HCT116 (cell line): ENCODE measurements around the gene STX1A. TPM values are rescaled to one million over a fixed set of nuclear protein-coding genes. Genes with fewer than 3 reads are reported as not detected.

Source experiments
- ATAC-seq: fragments of 200-7000 bp; cut with Tn5 transposase; 2 replicates; pipeline ENCODE4 v1.9.1; 2020; ENCODE audit warnings: mild to moderate bottlenecking, moderate library complexity
- BruUV-seq: library from RNA; stranded (reverse); fragments of 400-500 nt; replicated peaks from 2 replicates; lab custom pipeline; 2021; lab: Mats Ljungman, UMichigan
- CTCF ChIA-PET: fragments of 300-600 bp; sonication (Branson Sonifier 250); formaldehyde crosslinking; loops from one replicate; lab custom pipeline; 2021; ENCODE audit warnings: antibody characterized with exemption; lab: Charles Lee
- POLR2A ChIA-PET: fragments of 300-600, 350-600 bp; sonication (Branson Sonifier 250); formaldehyde crosslinking; loops from one replicate; lab custom pipeline; 2021; ENCODE audit warnings: antibody characterized with exemption; lab: Charles Lee
- RAD21 ChIA-PET, 2 experiments: fragments of 300-600 bp; sonication (Branson Sonifier 250); formaldehyde crosslinking; loops; one replicate each; lab custom pipeline; 2023; ENCODE audit warnings: low total read pairs in 2 of 2; ENCODE audit not compliant: uncharacterized antibody in 2 of 2, unreplicated experiment in 2 of 2, low non-redundant PET in 1 of 2; lab: Charles Lee
- DNase-seq: peaks from one replicate; pipeline ENCODE4 v3.0.0-alpha.2; 2010; ENCODE audit warnings: low read depth, low spot score
- H2AFZ ChIP-seq: fragments of 200-600 bp; shearing (Covaris generic), sonication (generic); 2 replicates; pipeline ENCODE4 v1.6.1; 2017; ENCODE audit warnings: low read depth, mixed run types, mixed read lengths, antibody characterized with exemption, low read length; ENCODE audit not compliant: poor library complexity, severe bottlenecking
- H3K27ac ChIP-seq: 2 replicates; pipeline ENCODE4 v1.5.1; 2012; ENCODE audit warnings: low read depth, low read length
- H3K27me3 ChIP-seq: fragments of 200-600 bp; sonication (generic); 2 replicates; pipeline ENCODE4 v1.6.1; 2016; ENCODE audit warnings: mixed run types, low read length, mixed read lengths; ENCODE audit not compliant: insufficient read depth
- H3K36me3 ChIP-seq, 2 experiments: fragments of 200-500 bp in 1 of 2; fragments of 200-600 bp in 1 of 2; sonication (Bioruptor generic) in 1 of 2; sonication (generic) in 1 of 2; 2 replicates each; pipeline versions ENCODE4 v1.5.1 to v1.6.1; 2014 to 2016; ENCODE audit warnings: low read length in 2 of 2, inconsistent platforms in 1 of 2, mixed read lengths in 1 of 2, mixed run types in 1 of 2; ENCODE audit not compliant: insufficient read depth in 2 of 2, control insufficient read depth in 1 of 2
- H3K4me1 ChIP-seq, 2 experiments: fragments of 200-600 bp in 1 of 2; sonication (generic) in 1 of 2; 2 replicates each; pipeline versions ENCODE4 v1.5.1 to v1.6.1; 2012 to 2017; ENCODE audit warnings: low read length in 2 of 2, inconsistent platforms in 1 of 2, mild to moderate bottlenecking in 1 of 2, mixed read lengths in 1 of 2, mixed run types in 1 of 2, moderate library complexity in 1 of 2; ENCODE audit not compliant: insufficient read depth in 2 of 2, control insufficient read depth in 1 of 2
- H3K4me2 ChIP-seq: fragments of 200-600 bp; sonication (generic); 2 replicates; pipeline ENCODE4 v1.6.1; 2017; ENCODE audit warnings: mixed run types, low read length, mixed read lengths
- H3K4me3 ChIP-seq, 2 experiments: fragments of 200-600 bp in 1 of 2; sonication (generic) in 1 of 2; replicated peaks in 1 of 2; 2 replicates each; pipeline ENCODE4 v1.5.1; 2011 to 2016; ENCODE audit warnings: low read length in 2 of 2, control low read depth in 1 of 2, low read depth in 1 of 2, mild to moderate bottlenecking in 1 of 2, mixed read lengths in 1 of 2, mixed run types in 1 of 2
- H3K79me2 ChIP-seq: fragments of 200-600 bp; sonication (generic); 2 replicates; pipeline ENCODE4 v1.6.1; 2017; ENCODE audit warnings: mild to moderate bottlenecking, mixed run types, low read length, moderate library complexity, mixed read lengths; ENCODE audit not compliant: insufficient read depth
- H3K9ac ChIP-seq: fragments of 200-600 bp; sonication (generic); 2 replicates; pipeline ENCODE4 v1.6.1; 2016; ENCODE audit warnings: low read length, mixed read lengths
- H3K9me2 ChIP-seq: fragments of 200-600 bp; sonication (generic), shearing (Covaris generic); 2 replicates; pipeline ENCODE4 v1.6.1; 2017; ENCODE audit warnings: mixed run types, mild to moderate bottlenecking, moderate library complexity; ENCODE audit not compliant: insufficient read depth
- H3K9me3 ChIP-seq, 2 experiments: fragments of 200-500 bp in 1 of 2; fragments of 200-600 bp in 1 of 2; sonication (Bioruptor generic) in 1 of 2; sonication (generic) in 1 of 2; 2 replicates each; pipeline ENCODE4 v1.6.1; 2014 to 2017; ENCODE audit warnings: low read length in 2 of 2, mixed read lengths in 2 of 2, inconsistent platforms in 1 of 2, low read depth in 1 of 2, mild to moderate bottlenecking in 1 of 2, mixed run types in 1 of 2, moderate library complexity in 1 of 2; ENCODE audit not compliant: control insufficient read depth in 1 of 2, insufficient read depth in 1 of 2
- H4K20me1 ChIP-seq: fragments of 200-600 bp; sonication (generic), shearing (Covaris generic); 2 replicates; pipeline ENCODE4 v1.6.1; 2017; ENCODE audit warnings: mixed run types, mild to moderate bottlenecking, moderate library complexity; ENCODE audit not compliant: insufficient read depth
- ELF1 ChIP-seq: IDR thresholded peaks from 2 replicates; pipeline ENCODE4 v1.6.1; 2012; ENCODE audit warnings: low read depth, borderline replicate concordance
- EZH2phosphoT487 ChIP-seq: fragments of 200-600 bp; IDR thresholded peaks from 2 replicates; pipeline ENCODE4 v1.6.1; 2018; ENCODE audit warnings: antibody characterized with exemption, borderline replicate concordance
- FOSL1 ChIP-seq: IDR thresholded peaks from 2 replicates; pipeline ENCODE4 v1.6.1; 2012; ENCODE audit warnings: low read depth
- MAX ChIP-seq: IDR thresholded peaks from 2 replicates; pipeline ENCODE4 v1.6.1; 2012
- POLR2A ChIP-seq: IDR thresholded peaks from 2 replicates; pipeline ENCODE4 v1.7.0; 2011; ENCODE audit warnings: borderline replicate concordance; ENCODE audit not compliant: insufficient read depth, insufficient read length; ENCODE audit errors: extremely low read depth
- POLR2AphosphoS5 ChIP-seq: IDR thresholded peaks from 2 replicates; pipeline ENCODE4 v1.6.1; 2011; ENCODE audit warnings: mild to moderate bottlenecking, low read depth, low read length, moderate library complexity
- REST ChIP-seq: IDR thresholded peaks from 2 replicates; pipeline ENCODE4 v1.6.1; 2012; ENCODE audit warnings: low read depth
- SIN3A ChIP-seq: IDR thresholded peaks from 2 replicates; pipeline ENCODE4 v1.6.1; 2012; ENCODE audit warnings: low read depth
- SRF ChIP-seq: IDR thresholded peaks from 2 replicates; pipeline ENCODE4 v1.6.1; 2012; ENCODE audit warnings: low read depth
- YY1 ChIP-seq: IDR thresholded peaks from 2 replicates; pipeline ENCODE4 v1.6.1; 2011; ENCODE audit warnings: low read length, low read depth, moderate library complexity, mild to moderate bottlenecking; ENCODE audit not compliant: insufficient replicate concordance; ENCODE audit errors: extremely low read depth
- ZBTB33 ChIP-seq: IDR thresholded peaks from 2 replicates; pipeline ENCODE4 v1.6.1; 2011; ENCODE audit warnings: mild to moderate bottlenecking, low read length, moderate library complexity; ENCODE audit not compliant: insufficient replicate concordance; ENCODE audit errors: extremely low read depth
- ZFX ChIP-seq: fragments of 450-650 bp; IDR thresholded peaks from 2 replicates; pipeline ENCODE4 v1.6.1; 2017
- intact Hi-C: fragments of 100-400 bp; cut with micrococcal nuclease; formaldehyde crosslinking; loops from 2 replicates; pipeline ENCODE4 v1.10.0; 2022
- total RNA-seq: library from RNA; stranded (reverse); gene quantifications from one replicate; pipeline ENCODE4 v1.2.1, GENCODE V29; 2021; ENCODE audit not compliant: unreplicated experiment
- TF ChIP-seq, protein P1 (sequence below), 3 experiments: fragments of 200-600 bp in 1 of 3; sonication (generic) in 1 of 3; IDR thresholded peaks in 2 of 3; conservative IDR thresholded peaks in 1 of 3; 2 replicates each; pipeline ENCODE4 v1.5.1; 2012 to 2017; ENCODE audit warnings: low read depth in 2 of 3, low read length in 2 of 3, antibody characterized with exemption in 1 of 3, borderline replicate concordance in 1 of 3, control low read depth in 1 of 3, mild to moderate bottlenecking in 1 of 3, mixed read lengths in 1 of 3, mixed run types in 1 of 3, moderate library complexity in 1 of 3; ENCODE audit not compliant: insufficient read depth in 1 of 3

STX1A gene
- total RNA-seq, 1 experiment from 2014 or later = 39.4 TPM

DNA sequence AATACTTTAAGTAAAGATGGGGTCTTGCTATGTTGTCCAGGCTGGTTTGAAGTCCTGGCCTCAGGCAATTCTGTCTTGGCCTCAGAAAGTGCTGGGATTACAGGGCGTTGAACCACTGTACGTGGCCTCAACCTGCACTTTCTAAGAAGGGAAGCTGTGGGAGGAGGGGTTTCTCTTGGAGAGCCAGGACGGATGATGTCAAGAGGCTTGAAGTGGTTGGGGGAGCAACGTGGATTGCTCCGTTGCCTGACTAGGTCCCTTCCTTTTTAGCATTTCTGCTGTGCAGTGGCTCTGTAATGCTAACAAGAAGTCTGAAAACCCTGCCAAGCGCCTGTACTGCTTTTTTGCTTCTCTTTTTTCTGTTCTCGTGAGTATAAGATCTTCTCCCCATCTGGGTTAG, 28.8 kb downstream of the STX1A start (continued):
- TF ChIP-seq YY1 = no peak

DNA sequence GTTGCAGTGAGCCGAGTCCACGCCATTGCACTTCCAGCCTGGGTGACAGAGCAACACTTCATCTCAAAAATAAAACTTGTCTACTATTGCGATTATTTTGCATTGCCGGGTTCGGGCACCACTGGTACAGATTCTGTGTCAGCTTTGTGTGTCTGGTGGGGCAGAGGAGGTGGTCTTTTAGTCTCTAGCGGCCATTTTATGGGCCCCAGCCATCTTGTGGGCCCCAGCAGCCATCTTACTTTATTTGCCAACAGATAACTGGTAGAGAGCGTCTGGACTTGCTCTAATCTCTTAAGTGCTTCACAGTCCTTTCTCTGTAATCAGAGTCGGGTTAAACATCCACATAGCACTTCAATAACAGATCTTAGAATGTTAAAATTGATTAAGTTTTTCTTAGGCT, 31.2 kb downstream of the STX1A start:
- POLR2A ChIA-PET = no interaction called here
- H3K27ac ChIP-seq = no peak overlapping the region
- no peak for TF ChIP-seq SIN3A
- no peak for TF ChIP-seq MAX
- no peak for TF ChIP-seq ZBTB33
- TF ChIP-seq SRF = no peak
- no peak for TF ChIP-seq REST
- TF ChIP-seq, protein P1, sequence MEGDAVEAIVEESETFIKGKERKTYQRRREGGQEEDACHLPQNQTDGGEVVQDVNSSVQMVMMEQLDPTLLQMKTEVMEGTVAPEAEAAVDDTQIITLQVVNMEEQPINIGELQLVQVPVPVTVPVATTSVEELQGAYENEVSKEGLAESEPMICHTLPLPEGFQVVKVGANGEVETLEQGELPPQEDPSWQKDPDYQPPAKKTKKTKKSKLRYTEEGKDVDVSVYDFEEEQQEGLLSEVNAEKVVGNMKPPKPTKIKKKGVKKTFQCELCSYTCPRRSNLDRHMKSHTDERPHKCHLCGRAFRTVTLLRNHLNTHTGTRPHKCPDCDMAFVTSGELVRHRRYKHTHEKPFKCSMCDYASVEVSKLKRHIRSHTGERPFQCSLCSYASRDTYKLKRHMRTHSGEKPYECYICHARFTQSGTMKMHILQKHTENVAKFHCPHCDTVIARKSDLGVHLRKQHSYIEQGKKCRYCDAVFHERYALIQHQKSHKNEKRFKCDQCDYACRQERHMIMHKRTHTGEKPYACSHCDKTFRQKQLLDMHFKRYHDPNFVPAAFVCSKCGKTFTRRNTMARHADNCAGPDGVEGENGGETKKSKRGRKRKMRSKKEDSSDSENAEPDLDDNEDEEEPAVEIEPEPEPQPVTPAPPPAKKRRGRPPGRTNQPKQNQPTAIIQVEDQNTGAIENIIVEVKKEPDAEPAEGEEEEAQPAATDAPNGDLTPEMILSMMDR (IDR thresholded peaks at IDR 0.05 in 2 of 3, conservative IDR thresholded peaks at IDR 0.05 in 1 of 3; ENCODE audit: borderline replicate concordance in 1 of 3, insufficient read depth in 1 of 3, low read depth in 2 of 3, low read length in 2 of 3) = no peak
- TF ChIP-seq POLR2AphosphoS5 = no peak
- no peak for TF ChIP-seq ZFX
- TF ChIP-seq EZH2phosphoT487 = no peak
- no peak for TF ChIP-seq ELF1
- no peak for TF ChIP-seq FOSL1
- no peak for TF ChIP-seq POLR2A
- H2AFZ ChIP-seq = no peak overlapping the region
- no peaks in the 10 kb centered on the region for H3K9me2 ChIP-seq
- intact Hi-C loops = no loop called here
- H3K4me1 ChIP-seq = peaks cover 4 to 8% of the 10 kb centered on the region in 2 experiments; a peak in 2 of 4 replicates
- no TSS peak for BruUV-seq
- H3K27me3 ChIP-seq = no peaks in the 10 kb centered on the region
- no peak overlapping the region for H3K9ac ChIP-seq
- CTCF ChIA-PET = no interaction called here
- H3K36me3 ChIP-seq = peaks cover 43 to 63% of the 10 kb centered on the region in 2 experiments
- DNase-seq = no peak
- H3K4me2 ChIP-seq = no peak overlapping the region
- H3K9me3 ChIP-seq = no peaks in the 10 kb centered on the region
- peaks cover 93% of the 10 kb centered on the region for H3K79me2 ChIP-seq
- no peak overlapping the region for H3K4me3 ChIP-seq
- H4K20me1 ChIP-seq = no peaks in the 10 kb centered on the region
- no peak for ATAC-seq
- RAD21 ChIA-PET = no interaction called here
